Neural crest cell (in vitro differentiated cells): ENCODE data around the gene VN1R4. TPM values are rescaled to one million over a fixed set of nuclear protein-coding genes. Genes with fewer than 3 reads are reported as not detected.
A peak's percentile ranks its signal among the peaks of the same experiment; 100 is the strongest.
"Not testable (repeated sequence)": the region's sequence is repeated elsewhere in the genome, so short reads cannot be mapped to it uniquely, and the experiment has no call there.

Experiments used
- DNase-seq: peaks from one replicate; pipeline ENCODE4 v3.0.0; 2021; ENCODE audit warnings: low read depth, mixed read lengths, low spot score
- H3K27ac Mint-ChIP-seq: one replicate; pipeline ENCODE4 v1.8.0; 2021; ENCODE audit warnings: mild to moderate bottlenecking, mixed read lengths; ENCODE audit not compliant: unreplicated experiment
- H3K27me3 Mint-ChIP-seq: 2 replicates; pipeline ENCODE4 v1.8.0; 2021; ENCODE audit warnings: low read depth, mild to moderate bottlenecking, mixed read lengths
- H3K36me3 Mint-ChIP-seq: 2 replicates; pipeline ENCODE4 v1.8.0; 2021; ENCODE audit warnings: low read depth, mild to moderate bottlenecking, mixed read lengths
- H3K4me1 Mint-ChIP-seq: 2 replicates; pipeline ENCODE4 v1.8.0; 2021; ENCODE audit warnings: mixed read lengths
- H3K4me3 Mint-ChIP-seq: one replicate; pipeline ENCODE4 v1.8.0; 2021; ENCODE audit warnings: mild to moderate bottlenecking, mixed read lengths
- H3K9me3 Mint-ChIP-seq: 2 replicates; pipeline ENCODE4 v1.8.0; 2021; ENCODE audit warnings: mixed read lengths
- total RNA-seq: library from RNA; stranded (reverse); gene quantifications from 2 replicates; pipeline ENCODE4 v1.2.1, GENCODE V29; 2021
- TF ChIP-seq, protein P1 (sequence below): fragments of 200-600 bp; sonication (generic); conservative IDR thresholded peaks from 2 replicates; pipeline ENCODE4 v1.5.0; 2021; ENCODE audit warnings: antibody characterized with exemption, mild to moderate bottlenecking

VN1R4 gene
- total RNA-seq, 1 donor from 2014 or later = not detected

DNA sequence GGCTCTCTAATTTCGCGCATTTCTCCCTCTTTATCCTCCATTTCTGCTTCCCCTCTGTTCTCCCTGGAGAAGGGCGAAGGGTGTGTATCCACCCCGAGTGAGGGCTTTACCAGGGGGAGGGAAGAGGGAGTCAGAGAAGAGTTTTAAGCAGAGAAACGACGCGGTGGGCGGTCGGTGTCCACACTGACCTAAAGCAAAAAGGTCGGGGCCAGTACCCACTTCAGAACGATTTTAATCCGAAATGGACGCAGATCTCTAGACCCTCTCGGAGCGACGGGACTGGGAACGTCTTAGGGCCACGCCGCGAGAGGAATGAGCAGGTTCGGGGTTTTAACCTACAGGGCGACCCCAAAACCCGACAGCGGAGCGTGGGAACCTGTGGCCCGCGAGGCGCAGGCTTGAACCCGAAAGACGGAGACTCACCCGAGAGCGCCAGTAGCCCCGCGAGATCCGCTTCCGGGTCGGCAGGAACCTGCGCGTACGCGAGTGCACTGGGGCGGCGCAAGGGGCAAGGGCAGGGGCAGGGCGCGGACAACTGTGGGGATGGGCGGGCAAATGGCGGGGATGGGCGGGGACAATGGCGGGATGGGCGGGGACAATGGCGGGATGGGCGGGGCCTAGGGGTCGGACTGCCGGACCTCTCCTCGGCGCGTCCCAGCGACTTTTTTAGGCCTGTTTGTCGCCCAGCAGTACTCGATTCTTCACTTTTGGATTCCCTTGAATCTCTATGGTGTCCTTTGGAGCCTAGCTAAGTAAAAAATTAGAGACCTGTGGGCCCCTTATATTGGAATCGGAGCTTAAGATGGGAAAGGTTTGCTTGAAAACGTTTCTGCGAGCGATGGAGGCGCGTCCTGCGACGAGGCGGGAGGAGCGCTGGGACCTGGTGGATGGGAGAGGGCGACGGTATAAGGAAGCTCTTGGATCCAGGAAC is 12.8 kb downstream of the VN1R4 start, which contains the start of gene ZNF677:
ZNF677 (minus strand) TSS at position 463 of the 931 bp plus-strand sequence. CDS start 3,323 bp downstream, outside the sequence.
- Mint-ChIP-seq H3K36me3 (peaks cover 46% of the 10 kb centered on the region), H3K4me1 (peaks cover 10% of the 10 kb centered on the region), H3K9me3 (peaks cover 28% of the 10 kb centered on the region), H3K27ac (peak within 1 kb of the TSS; percentile 79), H3K4me3 (peak within 1 kb of the TSS; percentile 96), H3K27me3 (peaks cover 7% of the 10 kb centered on the region)
- peak; percentile 62 for DNase-seq
- TF ChIP-seq, protein P1, sequence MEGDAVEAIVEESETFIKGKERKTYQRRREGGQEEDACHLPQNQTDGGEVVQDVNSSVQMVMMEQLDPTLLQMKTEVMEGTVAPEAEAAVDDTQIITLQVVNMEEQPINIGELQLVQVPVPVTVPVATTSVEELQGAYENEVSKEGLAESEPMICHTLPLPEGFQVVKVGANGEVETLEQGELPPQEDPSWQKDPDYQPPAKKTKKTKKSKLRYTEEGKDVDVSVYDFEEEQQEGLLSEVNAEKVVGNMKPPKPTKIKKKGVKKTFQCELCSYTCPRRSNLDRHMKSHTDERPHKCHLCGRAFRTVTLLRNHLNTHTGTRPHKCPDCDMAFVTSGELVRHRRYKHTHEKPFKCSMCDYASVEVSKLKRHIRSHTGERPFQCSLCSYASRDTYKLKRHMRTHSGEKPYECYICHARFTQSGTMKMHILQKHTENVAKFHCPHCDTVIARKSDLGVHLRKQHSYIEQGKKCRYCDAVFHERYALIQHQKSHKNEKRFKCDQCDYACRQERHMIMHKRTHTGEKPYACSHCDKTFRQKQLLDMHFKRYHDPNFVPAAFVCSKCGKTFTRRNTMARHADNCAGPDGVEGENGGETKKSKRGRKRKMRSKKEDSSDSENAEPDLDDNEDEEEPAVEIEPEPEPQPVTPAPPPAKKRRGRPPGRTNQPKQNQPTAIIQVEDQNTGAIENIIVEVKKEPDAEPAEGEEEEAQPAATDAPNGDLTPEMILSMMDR = no peak

GRCh38 chr19:53246498-53246897 is 21.0 kb downstream of the VN1R4 start:
- Mint-ChIP-seq H3K27ac (no peak overlapping the region), H3K4me3 (no peak overlapping the region), H3K9me3 (peaks cover 37% of the 10 kb centered on the region), H3K36me3 (peaks cover 80% of the 10 kb centered on the region), H3K27me3 (no peaks in the 10 kb centered on the region), H3K4me1 (no peaks in the 10 kb centered on the region)
- no peak for DNase-seq
- TF ChIP-seq, protein P1 = no peak

- Mint-ChIP-seq H3K27ac (no peak overlapping the region), H3K9me3 (peaks cover 45% of the 10 kb centered on the region), H3K27me3 (no peaks in the 10 kb centered on the region), H3K4me3 (no peak overlapping the region), H3K36me3 (peaks cover 68% of the 10 kb centered on the region), H3K4me1 (no peaks in the 10 kb centered on the region)
- no peak for DNase-seq
- TF ChIP-seq, protein P1 = no peak
Measured at GRCh38 chr19:53237114-53237777, 30.3 kb downstream of the VN1R4 start.

- peaks cover 30% of the 10 kb centered on the region for H3K36me3 Mint-ChIP-seq
- H3K27ac Mint-ChIP-seq = no peak overlapping the region
- no peak overlapping the region for H3K4me3 Mint-ChIP-seq
- no peaks in the 10 kb centered on the region for H3K4me1 Mint-ChIP-seq
- TF ChIP-seq, protein P1 = no peak
- peaks cover 28% of the 10 kb centered on the region for H3K9me3 Mint-ChIP-seq
- H3K27me3 Mint-ChIP-seq = no peaks in the 10 kb centered on the region
- no peak for DNase-seq
Measured at GRCh38 chr19:53224606-53225005, 42.9 kb downstream of the VN1R4 start.

DNA sequence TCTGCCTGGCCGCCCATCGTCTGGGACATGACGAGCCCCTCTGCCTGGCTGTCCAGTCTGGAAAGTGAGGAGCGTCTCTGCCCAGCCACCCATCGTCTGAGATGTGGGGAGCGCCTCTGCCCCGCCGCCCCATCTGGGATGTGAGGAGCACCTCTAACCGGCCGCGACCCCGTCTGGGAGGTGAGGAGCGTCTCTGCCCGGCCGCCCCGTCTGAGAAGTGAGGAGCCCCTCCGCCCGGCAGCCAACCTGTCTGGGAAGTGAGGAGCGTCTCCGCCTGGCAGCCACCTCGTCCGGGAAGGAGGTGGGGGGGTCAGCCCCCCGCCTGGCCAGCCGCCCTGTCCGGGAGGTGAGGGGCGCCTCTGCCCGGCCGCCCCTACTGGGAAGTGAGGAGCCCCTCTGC is 44.8 kb downstream of the VN1R4 start:
- H3K27ac Mint-ChIP-seq, H3K4me1 Mint-ChIP-seq, DNase-seq, H3K27me3 Mint-ChIP-seq, H3K4me3 Mint-ChIP-seq: not testable (repeated sequence)
- Mint-ChIP-seq H3K9me3 (peaks cover 33% of the 10 kb centered on the region), H3K36me3 (peaks cover 27% of the 10 kb centered on the region)

Other genes with a start within 250 kb of the VN1R4 start
- not detected in 2 replicates for gene ERVV-2, start 223.0 kb downstream of the VN1R4 start, total RNA-seq
- 22.7 and 23.8 TPM in 2 replicates for gene ZNF160, start 164.3 kb downstream of the VN1R4 start, total RNA-seq
- gene ZNF415, start 134.8 kb downstream of the VN1R4 start, total RNA-seq = 12.6 and 13.6 TPM in 2 replicates
- 14.5 and 15.8 TPM in 2 replicates for gene ZNF347, start 108.7 kb downstream of the VN1R4 start, total RNA-seq
- gene ZNF665, start 74.4 kb downstream of the VN1R4 start, total RNA-seq = 5.2 and 8.2 TPM in 2 replicates
- gene ZNF677, start 12.8 kb downstream of the VN1R4 start, total RNA-seq = 26.3 and 27.0 TPM in 2 replicates
- gene VN1R2, start 9.4 kb downstream of the VN1R4 start, total RNA-seq = not detected in 2 replicates
- gene ZNF845, start 66.0 kb upstream of the VN1R4 start, total RNA-seq = 7.9 and 8.2 TPM in 2 replicates
- gene ZNF525, start 98.0 kb upstream of the VN1R4 start, total RNA-seq = 6.9 and 8.4 TPM in 2 replicates
- gene ZNF765, start 127.4 kb upstream of the VN1R4 start, total RNA-seq = 10.1 and 10.8 TPM in 2 replicates
- gene ZNF761, start 164.3 kb upstream of the VN1R4 start, total RNA-seq = 10.0 and 10.5 TPM in 2 replicates
- gene ZNF813, start 200.0 kb upstream of the VN1R4 start, total RNA-seq = 8.2 and 8.6 TPM in 2 replicates